ENCODE results near the gene EFNA5.
"Not testable (repeated sequence)": the region's sequence is repeated elsewhere in the genome, so short reads cannot be mapped to it uniquely, and the experiment has no call there.

The EFNA5 gene

GRCh38 chr5:107517185-107518033 is 153.3 kb downstream of the EFNA5 start:
- DNase-seq (ENCODE audit: low spot score), result no peak

GRCh38 chr5:107516452-107517184 is 154.1 kb downstream of the EFNA5 start:
- no peak for DNase-seq (ENCODE audit: low spot score)

- no peak for DNase-seq (ENCODE audit: low spot score)
These were observed 155.1 kb downstream of the EFNA5 start for GRCh38 chr5:107515521-107516080.

GRCh38 chr5:107514305-107514704 is 156.4 kb downstream of the EFNA5 start:
- DNase-seq (ENCODE audit: low spot score), result no peak

GRCh38 chr5:107513337-107514085 is 157.2 kb downstream of the EFNA5 start:
- no peak for DNase-seq (ENCODE audit: low spot score)

- no peak for DNase-seq (ENCODE audit: low spot score)
These were observed 158.7 kb downstream of the EFNA5 start for GRCh38 chr5:107512029-107512428.

GRCh38 chr5:107510125-107510524 is 160.6 kb downstream of the EFNA5 start:
- DNase-seq (ENCODE audit: low spot score), result no peak

GRCh38 chr5:107508097-107508496 is 162.6 kb downstream of the EFNA5 start:
- no peak for DNase-seq (ENCODE audit: low spot score)

- no peak for DNase-seq (ENCODE audit: low spot score)
These were observed 164.8 kb downstream of the EFNA5 start for GRCh38 chr5:107505763-107506534.

- DNase-seq (ENCODE audit: low spot score), result no peak
These were observed 166.3 kb downstream of the EFNA5 start for GRCh38 chr5:107504424-107504823.

- no peak for DNase-seq (ENCODE audit: low spot score)
These were observed 168.1 kb downstream of the EFNA5 start for GRCh38 chr5:107502676-107503060.

- DNase-seq (ENCODE audit: low spot score), result no peak
These were observed 168.6 kb downstream of the EFNA5 start for GRCh38 chr5:107501965-107502675.

- DNase-seq (ENCODE audit: low spot score), result no peak
These were observed 169.9 kb downstream of the EFNA5 start for GRCh38 chr5:107500840-107501239.

GRCh38 chr5:107500347-107500746 is 170.4 kb downstream of the EFNA5 start:
- DNase-seq (ENCODE audit: low spot score), result no peak

- no peak for DNase-seq (ENCODE audit: low spot score)
These were observed 171.0 kb downstream of the EFNA5 start for GRCh38 chr5:107499776-107500175.

GRCh38 chr5:107499237-107499636 is 171.5 kb downstream of the EFNA5 start:
- no peak for DNase-seq (ENCODE audit: low spot score)

GRCh38 chr5:107496466-107496865 is 174.3 kb downstream of the EFNA5 start:
- no peak for DNase-seq (ENCODE audit: low spot score)

- not testable (repeated sequence) for DNase-seq (ENCODE audit: low spot score)
These were observed 176.6 kb downstream of the EFNA5 start for GRCh38 chr5:107494129-107494528.

- no peak for DNase-seq (ENCODE audit: low spot score)
These were observed 183.6 kb downstream of the EFNA5 start for GRCh38 chr5:107487056-107487542.

- no peak for DNase-seq (ENCODE audit: low spot score)
These were observed 184.2 kb downstream of the EFNA5 start for GRCh38 chr5:107486489-107486888.

- no peak for DNase-seq (ENCODE audit: low spot score)
These were observed 185.6 kb downstream of the EFNA5 start for GRCh38 chr5:107485184-107485583.
